SJSA1 (cell line): ENCODE measurements around the gene TSFM. TPM values are rescaled to one million over a fixed set of nuclear protein-coding genes. Genes with fewer than 3 reads are reported as not detected.
A peak's percentile ranks its signal among the peaks of the same experiment; 100 is the strongest.
"Not testable (repeated sequence)": the region's sequence is repeated elsewhere in the genome, so short reads cannot be mapped to it uniquely, and the experiment has no call there.

Source experiments
- DNase-seq, 2 experiments: peaks; one replicate each; pipeline ENCODE4 v3.0.0-alpha.2; 2015 to 2020; ENCODE audit warnings: low spot score in 2 of 2, low read depth in 1 of 2
- H3K27ac ChIP-seq: fragments of 250-450 bp; sonication (Bioruptor Pico); 2 replicates; pipeline ENCODE4 v1.5.1; 2020; ENCODE audit warnings: mild to moderate bottlenecking, moderate library complexity
- H3K27me3 ChIP-seq: fragments of 250-450 bp; sonication (Bioruptor Pico); replicated peaks from 2 replicates; pipeline ENCODE4 v1.5.1; 2020; ENCODE audit warnings: mild to moderate bottlenecking, moderate library complexity
- H3K36me3 ChIP-seq: fragments of 250-450 bp; sonication (Bioruptor Pico); 2 replicates; pipeline ENCODE4 v1.5.1; 2020; ENCODE audit warnings: mild to moderate bottlenecking
- H3K4me1 ChIP-seq: fragments of 250-450 bp; sonication (Bioruptor Pico); replicated peaks from 2 replicates; pipeline ENCODE4 v1.6.1; 2021; ENCODE audit warnings: mild to moderate bottlenecking
- H3K4me3 ChIP-seq: fragments of 250-450 bp; sonication (Bioruptor Pico); 2 replicates; pipeline ENCODE4 v1.5.1; 2020; ENCODE audit warnings: mild to moderate bottlenecking
- H3K9me3 ChIP-seq: fragments of 250-450 bp; sonication (Bioruptor Pico); replicated peaks from 2 replicates; pipeline ENCODE4 v1.5.1; 2020; ENCODE audit warnings: mild to moderate bottlenecking
- total RNA-seq: library from RNA; depleted of rRNA; stranded (reverse); fragments of >200 nt; shearing (Covaris generic); gene quantifications from 2 replicates; pipeline ENCODE4 v1.2.3, GENCODE V29; 2014

TSFM gene
- total RNA-seq, 1 experiment from 2014 or later: 591 TPM

GRCh38 chr12:57813111-57813970 lies 30.8 kb downstream of the TSFM start:
- peaks cover 66% of the 10 kb centered on the region for H3K36me3 ChIP-seq
- H3K27ac ChIP-seq: no peak overlapping the region
- H3K4me3 ChIP-seq: no peak overlapping the region
- 0 out of 2 replicates have a peak, but pooled peaks cover 6% of the 10 kb centered on the region for H3K9me3 ChIP-seq
- DNase-seq: peak in 1 of 2 experiments; percentile 77
- no peaks in the 10 kb centered on the region for H3K27me3 ChIP-seq
- H3K4me1 ChIP-seq: peaks cover 6% of the 10 kb centered on the region

GRCh38 chr12:57813971-57814772 lies 31.6 kb downstream of the TSFM start:
- Histone ChIP-seq H3K9me3 (0 out of 2 replicates have a peak, but pooled peaks cover 6% of the 10 kb centered on the region), H3K4me1 (peaks cover 6% of the 10 kb centered on the region), H3K27me3 (no peaks in the 10 kb centered on the region), H3K27ac (no peak overlapping the region), H3K4me3 (no peak overlapping the region), H3K36me3 (peaks cover 67% of the 10 kb centered on the region)
- peak in 1 of 2 experiments; percentile 76 for DNase-seq

- H3K4me3 ChIP-seq: no peak overlapping the region
- H3K36me3 ChIP-seq: peaks cover 67% of the 10 kb centered on the region
- peaks cover 6% of the 10 kb centered on the region for H3K4me1 ChIP-seq
- DNase-seq: peak in 1 of 2 experiments; percentile 77
- H3K27me3 ChIP-seq: no peaks in the 10 kb centered on the region
- no peak overlapping the region for H3K27ac ChIP-seq
- 0 out of 2 replicates have a peak, but pooled peaks cover 3% of the 10 kb centered on the region for H3K9me3 ChIP-seq
These were observed 32.8 kb downstream of the TSFM start for GRCh38 chr12:57815177-57816000.

GRCh38 chr12:57816001-57816854 lies 33.6 kb downstream of the TSFM start:
- H3K9me3 ChIP-seq: 0 out of 2 replicates have a peak, but pooled peaks cover 3% of the 10 kb centered on the region

GRCh38 chr12:57816855-57817151 lies 34.2 kb downstream of the TSFM start:
- DNase-seq: peak; percentile 71 to 86
- Histone ChIP-seq H3K4me1 (peaks cover 6% of the 10 kb centered on the region), H3K27ac (no peak overlapping the region), H3K36me3 (peaks cover 65% of the 10 kb centered on the region), H3K27me3 (no peaks in the 10 kb centered on the region), H3K4me3 (no peak overlapping the region), H3K9me3 (0 out of 2 replicates have a peak, but pooled peaks cover 3% of the 10 kb centered on the region)

More at GRCh38 chr12:57816001-57816854, 33.6 kb downstream of the TSFM start:
- no peaks in the 10 kb centered on the region for H3K27me3 ChIP-seq
- no peak overlapping the region for H3K4me3 ChIP-seq
- H3K36me3 ChIP-seq: peaks cover 67% of the 10 kb centered on the region
- DNase-seq: peak in 1 of 2 experiments; percentile 74
- peaks cover 6% of the 10 kb centered on the region for H3K4me1 ChIP-seq
- H3K27ac ChIP-seq: no peak overlapping the region

- H3K27ac ChIP-seq: no peak overlapping the region
- peaks cover 70% of the 10 kb centered on the region for H3K36me3 ChIP-seq
- H3K4me3 ChIP-seq: no peak overlapping the region
- H3K9me3 ChIP-seq: 0 out of 2 replicates have a peak, but pooled peaks cover 3% of the 10 kb centered on the region
- peak; percentile 77 to 84 for DNase-seq
- H3K4me1 ChIP-seq: peaks cover 6% of the 10 kb centered on the region
- no peaks in the 10 kb centered on the region for H3K27me3 ChIP-seq
These were observed 34.8 kb downstream of the TSFM start for GRCh38 chr12:57817261-57817989.

- not testable (repeated sequence) for H3K27me3 ChIP-seq, H3K4me3 ChIP-seq, H3K4me1 ChIP-seq, H3K9me3 ChIP-seq, H3K27ac ChIP-seq
- H3K36me3 ChIP-seq: peaks cover 70% of the 10 kb centered on the region
- DNase-seq: peak in 1 of 2 experiments; percentile 86
These were observed 35.4 kb downstream of the TSFM start for GRCh38 chr12:57817990-57818331.

GRCh38 chr12:57820119-57820518 lies 37.5 kb downstream of the TSFM start:
- H3K27me3 ChIP-seq, H3K27ac ChIP-seq, H3K4me1 ChIP-seq, H3K4me3 ChIP-seq, H3K9me3 ChIP-seq: not testable (repeated sequence)
- DNase-seq: peak; percentile 72 to 85
- H3K36me3 ChIP-seq: peaks cover 85% of the 10 kb centered on the region

- H3K4me1 ChIP-seq, H3K4me3 ChIP-seq, H3K27ac ChIP-seq, H3K9me3 ChIP-seq, H3K27me3 ChIP-seq: not testable (repeated sequence)
- DNase-seq: peak in 1 of 2 experiments; percentile 77
- peaks cover 89% of the 10 kb centered on the region for H3K36me3 ChIP-seq
These were observed 38.4 kb downstream of the TSFM start for GRCh38 chr12:57821015-57821414.

GRCh38 chr12:57821474-57822214 lies 39.1 kb downstream of the TSFM start:
- H3K27ac ChIP-seq: no peak overlapping the region
- H3K36me3 ChIP-seq: peaks cover 93% of the 10 kb centered on the region
- DNase-seq: peak in 1 of 2 experiments; percentile 76
- H3K9me3 ChIP-seq: 0 out of 2 replicates have a peak, but pooled peaks cover 3% of the 10 kb centered on the region
- no peaks in the 10 kb centered on the region for H3K4me1 ChIP-seq
- H3K27me3 ChIP-seq: no peaks in the 10 kb centered on the region
- H3K4me3 ChIP-seq: no peak overlapping the region

GRCh38 chr12:57822392-57823130 lies 40.0 kb downstream of the TSFM start:
- H3K9me3 ChIP-seq: no peaks in the 10 kb centered on the region
- no peak overlapping the region for H3K27ac ChIP-seq
- DNase-seq: peak in 1 of 2 experiments; percentile 72
- no peaks in the 10 kb centered on the region for H3K27me3 ChIP-seq
- H3K4me3 ChIP-seq: no peak overlapping the region
- H3K36me3 ChIP-seq: peaks cover 94% of the 10 kb centered on the region
- H3K4me1 ChIP-seq: no peaks in the 10 kb centered on the region
